Fibroblast of skin of right quadriceps (primary cell): ENCODE measurements around the gene SPTLC2.
"Not testable (repeated sequence)": the region's sequence is repeated elsewhere in the genome, so short reads cannot be mapped to it uniquely, and the experiment has no call there.

Experiments used
- DNase-seq: peaks from one replicate; pipeline ENCODE4 v3.0.0-alpha.2; 2013

SPTLC2 gene

GRCh38 chr14:77544571-77544970, 71.9 kb downstream of the SPTLC2 start:
- DNase-seq: no peak

- DNase-seq: peak; percentile 26
These were observed 72.7 kb downstream of the SPTLC2 start for GRCh38 chr14:77543637-77544334.

DNA sequence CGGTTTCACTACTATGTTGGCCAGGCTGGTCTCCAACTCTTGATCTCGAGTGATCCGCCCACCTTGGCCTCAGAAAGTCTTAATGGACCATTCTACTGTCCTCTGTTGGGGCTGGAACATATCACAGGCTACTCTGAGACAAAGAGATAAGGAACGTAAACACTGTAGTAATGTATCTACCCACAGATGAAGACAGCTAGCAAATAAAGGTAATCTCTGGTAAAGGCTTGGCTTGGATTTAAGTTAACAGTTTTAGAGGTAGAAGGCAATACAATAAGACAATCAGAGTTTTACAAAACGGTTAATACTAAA, 73.2 kb downstream of the SPTLC2 start:
- no peak for DNase-seq

DNA sequence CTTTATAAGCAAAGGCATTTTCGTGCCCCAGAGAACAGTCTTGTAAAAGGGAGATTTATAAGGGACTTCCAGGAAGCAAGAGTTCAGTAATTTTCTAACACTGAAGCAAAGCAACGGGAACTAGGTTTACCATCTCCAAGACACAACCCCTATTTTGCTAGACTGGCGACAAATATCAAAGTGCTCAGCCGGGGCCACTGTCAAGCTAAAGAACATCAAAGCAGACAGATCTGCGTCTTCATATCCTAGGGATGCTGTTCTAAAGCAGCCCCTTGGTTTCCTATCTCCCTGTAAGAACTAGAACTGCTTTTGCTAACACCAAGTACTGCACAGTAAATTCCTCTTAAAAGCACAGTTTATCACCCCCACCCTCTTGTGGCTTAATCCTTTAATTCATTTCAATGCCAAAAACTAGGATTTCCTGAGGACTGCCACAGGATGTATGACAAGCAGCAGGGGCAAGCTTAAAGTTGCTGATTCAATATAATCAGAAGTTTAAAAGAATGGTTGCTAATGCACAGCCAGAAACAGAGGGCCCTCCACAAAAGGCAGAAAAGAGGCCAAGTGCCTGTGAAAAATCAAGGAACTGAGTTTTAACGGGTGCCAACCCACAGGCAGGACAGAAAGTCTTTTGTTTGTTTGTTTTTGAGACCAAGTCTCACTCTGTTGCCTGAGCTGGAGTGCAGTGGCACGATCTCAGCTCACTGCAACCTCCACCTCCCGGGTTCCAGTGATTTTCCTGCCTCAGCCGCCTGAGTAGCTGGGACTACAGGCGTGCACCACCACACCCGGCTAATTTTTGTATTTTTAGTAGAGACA, 73.8 kb downstream of the SPTLC2 start:
- DNase-seq: peak; percentile 23

DNA sequence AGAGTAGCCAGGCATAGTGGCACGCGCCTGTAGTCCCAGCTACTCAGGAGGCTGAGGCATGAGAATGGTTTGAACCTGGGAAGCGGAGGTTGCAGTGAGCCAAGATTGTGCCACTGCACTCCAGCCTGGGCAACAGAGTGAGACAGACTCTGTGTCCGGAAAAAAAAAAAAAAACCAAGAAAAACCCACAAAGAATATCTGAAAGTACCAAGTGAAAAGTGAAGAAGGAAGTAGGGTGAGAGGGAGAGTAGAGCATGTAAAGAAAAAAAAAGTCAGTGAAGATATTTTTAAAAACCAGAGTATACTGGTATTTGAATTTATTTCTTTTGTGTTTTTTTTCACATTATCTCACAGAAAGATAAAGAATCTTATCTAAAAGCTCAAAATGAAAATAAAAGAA, 74.5 kb downstream of the SPTLC2 start:
- DNase-seq: no peak

DNA sequence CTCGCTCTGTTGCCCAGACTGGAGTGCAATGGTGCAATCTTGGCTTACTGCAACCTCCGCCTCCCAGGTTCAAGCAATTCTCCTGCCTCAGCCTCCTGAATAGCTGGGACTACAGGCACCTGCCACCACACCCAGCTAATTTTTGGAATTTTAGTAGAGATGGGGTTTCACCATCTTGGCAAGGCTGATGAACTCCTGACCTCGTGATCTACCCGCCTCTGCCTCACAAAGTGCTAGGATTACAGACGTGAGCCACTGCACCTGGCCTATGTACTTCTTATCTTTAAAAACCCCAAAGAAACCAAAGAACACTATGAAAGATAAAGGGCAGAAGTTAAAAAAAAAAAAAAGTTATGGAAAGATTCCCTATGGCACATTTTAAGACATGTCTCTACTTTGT, 79.5 kb downstream of the SPTLC2 start:
- DNase-seq: not testable (repeated sequence)

DNA sequence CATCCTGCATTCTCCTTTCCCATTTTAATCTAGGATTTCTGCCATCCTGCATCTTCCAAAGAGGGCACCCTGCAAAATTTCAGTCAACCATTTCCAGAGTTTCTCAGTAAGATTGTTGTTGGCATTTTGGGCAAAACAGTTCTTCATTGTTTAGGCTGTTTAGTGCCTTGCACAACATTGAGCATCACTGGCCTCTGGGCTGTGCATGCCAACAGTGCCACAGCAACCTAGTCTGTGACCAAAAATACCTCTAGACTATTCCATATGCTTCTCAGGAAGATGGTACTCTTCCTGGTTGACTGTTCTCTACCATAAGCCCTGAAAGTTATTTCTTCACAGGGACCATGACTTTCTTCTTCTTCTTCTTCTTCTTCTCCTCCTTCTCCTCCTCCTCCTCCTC, 85.4 kb downstream of the SPTLC2 start:
- no peak for DNase-seq

- no peak for DNase-seq
These were observed 86.5 kb downstream of the SPTLC2 start for GRCh38 chr14:77529963-77530362.

- DNase-seq: no peak
These were observed 87.2 kb downstream of the SPTLC2 start for GRCh38 chr14:77529213-77529612.

GRCh38 chr14:77528701-77529100, 87.7 kb downstream of the SPTLC2 start:
- DNase-seq: not testable (repeated sequence)

DNA sequence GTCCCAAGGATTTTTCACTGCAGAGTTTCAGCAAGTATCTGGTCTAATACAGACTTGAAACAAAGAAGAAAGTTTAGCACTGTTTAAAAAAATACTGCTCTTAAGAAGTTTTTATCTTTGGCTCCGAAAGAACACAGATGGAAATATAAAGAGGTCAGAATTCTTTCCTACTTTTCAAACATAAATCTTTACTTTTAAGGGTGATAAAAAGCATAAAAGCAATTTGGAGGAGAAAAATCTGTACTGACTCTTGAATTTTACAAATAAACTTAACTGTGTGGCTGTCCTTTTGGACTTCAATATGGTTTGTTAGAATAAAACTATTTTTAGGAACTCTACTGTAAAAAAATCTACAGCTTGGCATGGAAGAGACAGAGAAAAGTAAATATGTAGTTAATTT, 90.2 kb downstream of the SPTLC2 start:
- no peak for DNase-seq

DNA sequence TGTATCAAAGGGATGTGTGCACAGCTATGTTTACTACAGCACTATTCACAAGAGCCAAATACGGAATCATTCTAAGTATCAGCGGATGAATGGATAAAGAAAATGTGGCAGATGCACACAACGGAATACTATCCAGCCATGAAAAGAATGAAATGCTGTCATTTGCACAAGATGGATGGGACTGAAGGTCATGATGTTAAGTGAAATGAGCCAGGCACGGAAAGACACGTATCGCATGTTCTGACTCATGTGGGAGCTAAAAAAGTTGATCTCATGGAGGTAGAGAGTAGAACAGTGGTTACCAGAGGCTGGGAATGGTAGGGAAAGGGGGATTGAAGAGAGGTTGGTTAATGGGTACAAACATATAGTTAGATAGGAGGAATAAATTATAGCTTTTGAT, 91.9 kb downstream of the SPTLC2 start:
- DNase-seq: no peak

GRCh38 chr14:77523109-77523508, 93.3 kb downstream of the SPTLC2 start:
- no peak for DNase-seq

GRCh38 chr14:77520555-77520954, 95.9 kb downstream of the SPTLC2 start:
- no peak for DNase-seq

- DNase-seq: no peak
These were observed 100.3 kb downstream of the SPTLC2 start for GRCh38 chr14:77516126-77516525.

DNA sequence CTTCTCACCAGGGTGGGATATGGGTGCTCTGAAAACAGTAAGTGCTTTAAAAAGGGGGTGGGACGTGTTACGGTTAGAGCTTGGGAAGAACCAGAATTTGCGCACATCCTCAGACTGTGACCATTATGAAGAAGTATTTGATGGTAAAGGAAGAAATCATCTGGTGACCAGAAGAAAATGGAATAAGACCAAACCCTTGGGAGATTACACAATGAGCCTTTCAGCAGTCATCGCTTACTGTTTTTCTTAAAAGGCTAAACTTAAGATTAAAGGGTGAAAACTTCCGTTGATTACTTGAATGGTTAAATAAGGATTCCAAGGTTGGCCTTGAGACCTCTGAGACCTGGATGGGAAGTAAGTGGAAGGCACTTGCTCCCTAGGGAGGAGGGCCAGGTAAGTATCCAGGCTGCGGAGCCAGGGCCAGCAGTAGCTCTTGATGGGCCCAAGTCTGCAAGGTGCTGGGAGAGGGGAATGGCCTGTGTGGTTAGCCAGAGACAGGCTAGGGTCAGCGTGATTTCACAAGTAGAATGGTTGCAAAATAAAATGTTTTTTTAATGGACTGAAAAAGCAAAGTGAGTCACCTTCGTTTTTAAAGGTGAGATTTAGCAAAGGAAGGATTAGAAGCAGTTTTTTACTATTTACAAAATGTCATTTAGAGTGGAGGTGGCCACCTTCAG, 104.8 kb downstream of the SPTLC2 start:
- DNase-seq: no peak

GRCh38 chr14:77509366-77509765, 107.1 kb downstream of the SPTLC2 start:
- no peak for DNase-seq

DNA sequence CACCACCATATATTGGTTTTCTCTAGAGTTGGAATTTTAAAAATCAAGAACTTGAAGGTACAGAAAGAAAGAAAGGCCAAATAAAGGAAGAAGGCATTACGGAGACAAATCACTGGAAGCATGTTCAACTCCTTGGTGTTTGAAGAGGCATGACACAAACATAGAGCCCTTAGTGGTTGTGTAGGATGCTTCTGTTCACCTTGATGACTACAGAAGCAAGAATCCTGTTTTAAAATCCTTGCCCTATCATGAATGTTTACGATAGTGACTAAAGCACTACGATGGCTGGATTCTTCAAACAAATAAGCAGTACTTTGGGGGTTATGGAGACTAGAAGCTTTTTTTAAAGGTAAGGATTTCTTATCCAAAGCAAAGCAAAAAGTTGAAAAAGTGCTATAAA, 107.6 kb downstream of the SPTLC2 start:
- no peak for DNase-seq

- peak; percentile 12 for DNase-seq
These were observed 108.2 kb downstream of the SPTLC2 start for GRCh38 chr14:77508249-77508648.

GRCh38 chr14:77507762-77508161, 108.7 kb downstream of the SPTLC2 start:
- no peak for DNase-seq

DNA sequence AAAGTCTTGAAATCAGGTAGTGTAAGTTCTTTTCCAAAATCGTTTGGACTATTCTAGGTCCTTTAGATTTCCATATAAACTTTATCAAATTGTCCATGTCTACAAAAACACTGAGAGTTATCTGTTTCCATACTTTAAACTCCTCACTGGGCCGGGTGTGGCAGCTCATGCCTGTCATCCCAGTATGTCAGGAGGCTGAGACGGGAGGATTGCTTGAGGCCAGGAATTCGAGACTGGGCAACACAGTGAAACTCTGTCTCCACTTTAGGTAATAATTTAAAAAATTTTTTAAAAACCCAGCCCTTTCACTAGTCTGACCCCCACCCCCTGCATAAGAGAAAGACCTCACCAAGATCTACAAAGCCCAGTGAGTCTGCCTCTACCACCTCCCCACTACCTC, 111.4 kb downstream of the SPTLC2 start:
- no peak for DNase-seq

- DNase-seq: no peak
These were observed 113.3 kb downstream of the SPTLC2 start for GRCh38 chr14:77503138-77503537.

- DNase-seq: no peak
These were observed 114.2 kb downstream of the SPTLC2 start for GRCh38 chr14:77502109-77502782.
